Inflammatory macrophage treated with lipopolysaccharide for 1 hour (primary cell): ENCODE measurements around the gene CR2.

ENCODE experiments used
- DNase-seq, 2 donors: peaks; one replicate each; pipeline ENCODE4 v3.0.0-alpha.2; 2020 to 2022

CR2 gene

DNA sequence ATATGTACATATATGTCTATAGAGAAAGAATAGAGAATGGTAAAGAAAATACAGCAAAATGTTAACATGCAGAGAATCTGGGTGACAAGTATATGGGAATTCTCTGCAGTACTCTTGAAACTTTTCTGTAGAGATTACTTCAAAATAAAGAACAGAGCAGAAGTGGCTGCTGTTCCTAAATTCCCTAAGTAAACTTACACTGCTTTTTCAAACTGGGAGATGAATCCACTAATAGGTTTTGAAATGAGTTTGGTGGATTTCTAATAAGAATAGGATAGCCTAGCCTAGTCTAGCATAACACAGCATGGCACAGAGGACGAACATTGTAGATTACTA, 450 bp upstream of the CR2 start:
- DNase-seq = no peak

DNA sequence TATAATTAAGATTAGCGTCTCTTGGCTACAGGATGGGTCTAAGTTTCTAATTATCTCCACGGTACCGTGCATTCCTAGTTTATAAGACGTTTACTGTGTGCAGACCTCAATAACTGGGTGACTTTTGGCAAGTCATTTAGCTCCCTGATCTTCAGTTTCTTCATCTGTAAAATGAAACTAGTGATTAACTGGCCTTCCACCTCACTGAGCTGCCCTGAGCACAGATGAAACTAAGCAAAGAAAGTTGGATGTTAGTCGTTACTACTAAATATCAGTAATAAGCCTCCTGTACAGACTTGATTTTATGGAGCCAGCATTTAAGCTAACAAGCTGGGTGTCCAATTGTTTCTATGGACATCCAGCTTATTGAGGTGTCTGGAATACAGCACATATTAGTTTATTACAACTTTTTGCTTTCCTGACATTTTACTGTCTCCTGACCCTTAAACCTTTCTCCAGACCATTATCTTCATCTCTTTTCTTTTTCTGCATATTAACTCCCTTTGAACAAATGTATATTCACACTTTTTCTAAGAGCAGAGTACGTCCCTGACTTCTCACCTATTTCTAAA, 1.1 kb downstream of the CR2 start:
- DNase-seq = no peak

DNA sequence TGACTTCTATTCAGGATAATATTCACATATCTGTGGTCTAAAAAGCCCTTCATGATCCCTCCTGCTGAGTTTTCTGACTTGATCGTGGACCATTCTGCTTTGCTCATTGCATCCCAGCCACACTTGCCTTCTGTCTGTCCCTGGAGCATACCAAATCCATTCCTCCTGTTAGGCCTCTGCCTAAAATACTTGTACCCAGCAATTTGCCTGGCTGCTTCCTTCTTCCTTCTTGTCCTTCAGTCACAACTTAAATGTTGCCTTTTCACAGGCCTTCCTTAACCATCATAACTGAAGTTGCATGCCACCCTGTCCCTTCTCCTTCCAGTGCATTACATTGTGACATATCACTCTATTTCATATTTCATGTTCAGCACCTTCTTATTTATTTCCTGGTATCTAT, 4.3 kb downstream of the CR2 start:
- no peak for DNase-seq

DNA sequence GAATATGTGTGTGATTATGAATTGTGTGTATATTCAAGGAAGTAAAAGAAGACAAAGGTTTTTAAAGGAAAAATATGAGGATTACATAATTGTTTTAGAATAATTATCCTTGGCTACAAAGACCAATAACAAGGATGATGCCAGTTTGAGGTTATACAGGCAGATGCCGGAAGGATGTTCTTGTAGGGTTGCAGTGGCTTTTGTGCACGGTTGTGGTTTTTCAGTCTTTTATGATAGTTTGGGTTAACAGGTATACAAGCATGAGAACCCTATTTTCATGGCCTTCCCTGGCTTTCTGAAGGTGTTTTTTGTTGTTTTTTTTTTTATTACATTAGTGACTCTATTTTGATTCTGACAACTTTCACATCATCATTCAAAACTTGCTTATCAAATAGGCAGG, 4.9 kb downstream of the CR2 start:
- DNase-seq = no peak

DNA sequence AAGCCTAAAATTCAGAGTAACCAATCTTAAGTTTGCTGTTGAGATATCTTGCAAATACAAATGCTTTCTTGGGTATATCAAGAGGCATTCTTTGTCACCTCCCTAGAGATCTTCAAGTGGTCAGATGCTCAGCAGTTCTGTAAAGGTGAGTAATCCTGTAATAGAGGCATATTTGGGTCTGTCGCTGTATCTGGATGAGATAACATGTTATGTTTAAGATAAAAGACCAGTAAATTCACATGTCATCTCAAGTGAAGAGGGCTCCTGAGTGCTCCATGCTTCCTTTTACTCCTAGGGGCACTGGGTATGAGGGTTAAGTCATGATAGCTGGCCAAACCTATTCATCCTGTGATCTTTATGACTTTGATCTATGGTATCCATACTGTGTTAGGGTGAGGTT, 7.5 kb downstream of the CR2 start:
- no peak for DNase-seq

DNA sequence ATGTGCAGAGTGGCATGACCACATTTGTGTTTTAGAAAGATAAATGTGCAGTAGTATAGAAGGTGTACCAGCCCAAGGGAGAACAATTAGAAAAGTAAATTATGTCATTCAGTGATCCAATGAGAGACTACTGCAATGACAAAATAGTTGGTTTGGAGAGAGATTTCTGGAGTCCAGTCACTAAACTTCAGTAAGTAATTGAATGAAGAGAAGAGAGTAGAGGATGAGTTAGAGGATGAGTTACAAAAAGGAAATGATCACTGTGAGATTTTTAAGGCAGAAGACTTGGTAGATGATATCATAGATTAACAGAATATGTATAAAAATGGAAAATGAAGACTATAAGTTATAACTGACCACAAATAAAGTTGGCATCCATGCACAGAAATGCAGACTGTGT, 8.4 kb downstream of the CR2 start:
- DNase-seq = no peak

DNA sequence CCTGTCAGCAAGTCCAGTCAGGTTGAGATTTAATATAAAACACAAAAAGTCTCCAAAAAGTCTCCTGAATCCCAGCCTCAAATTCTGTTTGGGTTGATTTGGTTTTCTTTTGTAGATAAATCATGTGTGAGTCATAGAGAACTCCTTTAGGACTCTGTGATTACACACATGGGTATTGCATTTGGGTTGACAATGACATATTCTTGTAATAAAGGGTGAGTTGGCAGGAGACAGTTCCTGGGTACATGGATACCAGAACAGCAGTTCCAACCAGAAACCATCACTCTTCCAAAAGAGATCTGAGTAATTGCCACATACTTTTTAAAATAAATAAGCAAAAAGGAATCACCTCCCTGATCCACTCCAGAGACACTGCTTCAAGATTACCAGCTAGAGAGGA, 8.9 kb downstream of the CR2 start:
- DNase-seq = no peak

DNA sequence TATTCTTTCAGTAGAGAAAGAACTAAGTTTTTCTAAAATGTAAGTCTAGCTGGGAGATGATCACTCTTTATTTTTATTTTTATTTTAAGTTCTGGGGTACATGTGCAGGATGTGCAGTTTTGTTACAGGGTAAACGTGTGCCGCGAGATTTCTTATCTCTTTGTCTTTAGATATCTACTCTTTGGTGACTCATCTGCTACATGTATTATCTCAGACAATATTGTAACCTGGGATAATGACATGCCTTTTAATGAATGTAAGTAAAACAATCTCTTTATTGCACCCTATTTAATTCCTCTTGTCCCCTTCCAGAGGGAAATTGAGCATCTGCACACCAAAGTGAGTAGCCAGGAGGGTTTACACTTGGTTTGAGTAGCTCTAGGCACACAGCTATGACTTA, 9.4 kb downstream of the CR2 start:
- no peak for DNase-seq

DNA sequence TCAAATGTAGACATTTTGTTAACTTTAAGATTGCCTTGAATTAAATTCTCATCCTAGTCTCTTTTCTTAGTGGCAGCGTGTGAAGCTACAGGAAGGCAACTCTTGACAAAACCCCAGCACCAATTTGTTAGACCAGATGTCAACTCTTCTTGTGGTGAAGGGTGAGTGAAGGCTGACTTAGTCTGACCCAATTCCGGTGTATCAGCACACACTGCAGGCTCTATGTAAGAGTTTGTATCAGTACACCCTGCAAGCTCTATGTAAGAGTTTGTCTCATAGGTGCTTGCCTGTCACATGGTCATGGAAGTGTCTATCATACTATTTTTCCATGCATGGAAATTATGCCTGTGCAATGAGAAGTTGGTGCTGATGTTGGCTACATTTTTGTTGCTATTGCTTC, 16.8 kb downstream of the CR2 start:
- DNase-seq = no peak

DNA sequence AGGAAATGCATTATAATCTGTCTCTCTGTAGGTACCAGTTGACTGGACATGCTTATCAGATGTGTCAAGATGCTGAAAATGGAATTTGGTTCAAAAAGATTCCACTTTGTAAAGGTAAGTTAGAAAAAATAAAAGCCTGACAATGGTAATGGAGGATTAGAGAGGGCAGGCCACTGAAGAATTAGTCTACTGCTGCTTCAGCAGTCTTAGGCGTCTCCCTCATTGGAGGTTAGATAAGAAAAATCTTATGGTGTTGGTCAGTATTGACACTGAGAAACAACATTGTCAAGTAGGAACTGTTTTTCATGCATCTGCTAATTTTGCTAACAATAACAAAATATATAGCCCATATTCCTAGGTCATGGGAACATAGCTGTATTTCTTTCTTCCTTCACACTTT, 20.1 kb downstream of the CR2 start:
- no peak for DNase-seq

DNA sequence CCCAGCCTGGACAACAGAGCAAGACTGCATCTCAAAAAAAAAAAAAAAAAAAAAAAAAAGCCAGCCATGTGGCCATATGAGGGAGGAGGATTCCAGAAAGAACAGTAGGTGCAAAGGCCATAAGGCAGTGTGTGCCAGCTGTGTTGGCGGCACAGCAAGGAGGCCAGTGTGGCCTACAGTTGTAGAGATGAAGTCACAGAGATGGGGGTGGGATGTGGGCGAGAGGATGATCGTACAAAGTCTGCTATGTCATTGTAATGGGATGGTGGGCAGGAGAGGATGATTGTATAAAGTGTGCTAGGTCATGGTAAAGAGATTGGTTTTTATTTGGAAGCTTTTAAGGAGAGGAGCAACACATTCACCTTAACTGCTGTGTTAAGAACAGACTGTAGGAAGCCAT, 32.1 kb downstream of the CR2 start:
- DNase-seq = peak; percentile 20 to 59

DNA sequence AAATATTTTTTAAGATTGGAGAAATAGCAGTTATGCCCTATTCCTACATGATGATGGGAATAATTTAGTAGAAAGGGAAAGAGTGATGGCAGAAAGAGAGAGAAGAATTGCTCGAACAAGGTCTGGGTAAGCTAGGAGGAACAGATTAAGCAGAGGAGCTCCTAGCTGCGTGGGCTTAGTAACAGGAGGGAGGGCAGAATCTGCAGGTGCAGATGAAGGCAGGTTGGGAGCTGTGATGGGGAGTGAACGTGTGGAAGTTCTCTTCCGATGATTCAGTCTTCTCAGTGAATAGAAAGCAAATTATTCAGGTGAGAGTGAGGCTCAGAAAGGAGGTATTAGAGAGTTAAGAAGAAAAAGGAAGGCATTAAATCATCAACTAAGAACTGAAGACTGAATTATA, 33.5 kb downstream of the CR2 start:
- DNase-seq = no peak

DNA sequence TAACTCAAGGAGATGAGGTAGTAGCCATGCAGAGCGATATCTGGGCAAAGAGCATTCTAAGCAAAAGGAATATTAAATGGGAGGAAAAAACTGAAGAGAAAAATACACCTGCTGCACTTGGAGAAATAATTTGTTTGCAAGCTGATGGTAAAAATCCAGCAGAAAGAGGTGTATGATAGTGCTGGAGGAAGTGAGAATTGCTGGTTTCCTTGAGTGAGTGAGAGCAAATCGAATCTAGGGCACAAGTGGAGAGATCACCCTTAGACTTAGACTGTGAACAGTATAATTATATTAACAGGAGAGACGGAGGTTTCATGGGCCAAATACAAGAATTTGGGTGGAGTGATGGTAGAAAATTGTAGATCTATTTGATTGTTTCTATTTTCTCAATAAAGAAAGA, 39.1 kb downstream of the CR2 start:
- no peak for DNase-seq

DNA sequence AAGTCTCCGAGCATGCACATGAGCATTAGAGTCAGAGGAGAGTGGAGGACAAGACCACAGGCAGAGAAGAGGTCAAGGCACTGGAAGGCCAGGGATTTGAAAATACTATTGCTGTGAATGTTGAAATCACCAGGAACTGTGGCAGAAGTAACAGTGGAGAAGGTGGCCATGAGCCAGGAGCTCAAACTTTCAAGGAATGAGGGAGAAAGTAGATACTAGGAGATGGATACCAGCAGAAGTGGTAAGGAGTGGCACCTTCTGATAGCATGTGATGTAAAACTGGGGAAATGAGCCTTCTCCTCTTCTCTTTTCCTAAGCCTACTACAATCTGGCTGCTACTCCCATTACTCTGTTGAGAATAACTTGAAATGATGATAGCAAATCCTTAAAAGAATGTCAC, 40.0 kb downstream of the CR2 start:
- DNase-seq = no peak

DNA sequence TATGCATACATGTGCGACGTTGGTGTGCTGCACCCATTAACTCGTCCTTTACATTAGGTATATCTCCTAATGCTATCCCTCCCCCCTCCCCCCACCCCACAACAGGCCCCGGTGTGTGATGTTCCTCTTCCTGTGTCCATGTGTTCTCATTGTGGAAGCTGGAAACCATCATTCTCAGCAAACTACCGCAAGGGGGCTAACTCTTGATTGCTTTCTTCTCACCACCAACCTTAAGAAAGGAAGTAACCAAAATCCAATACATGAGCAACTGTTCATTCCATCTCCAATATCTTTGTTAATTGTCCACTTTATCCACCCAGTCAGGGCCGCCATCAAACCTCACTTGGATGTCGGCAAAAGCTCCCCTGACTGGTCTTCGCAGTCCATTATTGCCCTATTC, 41.2 kb downstream of the CR2 start:
- DNase-seq = peak; percentile 15 to 20

DNA sequence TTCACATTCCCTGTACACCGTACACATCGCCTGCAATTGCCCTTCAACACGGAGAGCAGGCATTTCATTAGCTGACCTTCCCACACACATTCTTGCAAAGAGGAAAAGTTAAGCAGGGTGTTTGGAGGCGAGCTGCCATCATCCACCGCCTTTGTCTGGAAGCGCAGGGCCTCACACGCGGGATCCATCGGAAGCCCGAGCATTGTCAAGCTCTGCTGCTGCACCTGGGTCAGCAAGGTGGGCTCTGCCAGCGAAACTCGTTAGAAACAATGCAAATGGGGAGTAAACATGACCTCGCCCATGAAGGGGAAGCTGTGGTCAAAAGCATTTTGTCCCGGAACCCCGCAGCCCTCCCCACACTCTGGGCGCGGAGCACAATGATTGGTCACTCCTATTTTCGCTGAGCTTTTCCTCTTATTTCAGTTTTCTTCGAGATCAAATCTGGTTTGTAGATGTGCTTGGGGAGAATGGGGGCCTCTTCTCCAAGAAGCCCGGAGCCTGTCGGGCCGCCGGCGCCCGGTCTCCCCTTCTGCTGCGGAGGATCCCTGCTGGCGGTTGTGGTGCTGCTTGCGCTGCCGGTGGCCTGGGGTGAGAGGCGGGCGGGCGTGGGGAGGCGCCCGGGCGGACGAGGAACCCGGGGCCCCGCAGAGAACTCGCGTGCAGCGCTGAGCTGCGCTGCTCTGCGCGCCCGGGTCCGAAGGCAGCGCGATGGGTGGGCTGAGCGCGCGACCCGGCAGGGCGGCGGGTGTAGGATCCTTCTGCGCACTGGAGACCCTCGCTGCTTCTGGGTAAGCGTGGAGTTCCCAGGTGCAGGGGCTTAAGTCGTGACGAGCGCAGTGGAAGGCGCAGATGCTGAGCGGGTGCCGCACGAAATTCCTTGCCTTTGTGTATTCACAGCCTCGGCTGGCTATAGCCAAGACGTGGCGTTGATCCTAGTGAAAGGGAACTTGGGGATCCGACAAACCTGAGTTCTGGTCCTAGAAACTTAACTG, 42.0 kb downstream of the CR2 start, which contains the start of gene CR1:
Gene CR1, plus strand, starts transcription at position 357 of the 992 bp plus-strand sequence. Its CDS starts 111 bp downstream, at position 468.
- DNase-seq = peak; percentile 61 to 80

DNA sequence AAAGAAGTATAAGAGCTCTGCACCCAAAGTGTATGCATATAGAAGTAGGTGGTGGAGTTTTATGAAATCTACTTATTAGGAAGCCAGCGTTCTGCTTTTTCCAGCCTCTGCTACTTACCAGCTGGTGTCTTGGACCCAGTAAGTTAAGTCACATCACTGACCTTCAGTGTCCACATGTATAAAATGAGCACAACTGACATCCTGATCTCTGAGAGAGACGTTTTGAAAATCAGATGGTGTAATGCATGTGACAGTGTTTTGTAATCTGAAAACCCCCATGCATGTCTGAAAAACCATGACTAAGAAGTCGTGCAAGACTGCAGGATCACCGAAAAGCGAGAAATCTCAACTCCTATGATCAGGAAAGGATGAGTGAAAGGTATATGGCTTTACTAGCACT, 43.8 kb downstream of the CR2 start:
- peak; percentile 92 to 95 for DNase-seq

DNA sequence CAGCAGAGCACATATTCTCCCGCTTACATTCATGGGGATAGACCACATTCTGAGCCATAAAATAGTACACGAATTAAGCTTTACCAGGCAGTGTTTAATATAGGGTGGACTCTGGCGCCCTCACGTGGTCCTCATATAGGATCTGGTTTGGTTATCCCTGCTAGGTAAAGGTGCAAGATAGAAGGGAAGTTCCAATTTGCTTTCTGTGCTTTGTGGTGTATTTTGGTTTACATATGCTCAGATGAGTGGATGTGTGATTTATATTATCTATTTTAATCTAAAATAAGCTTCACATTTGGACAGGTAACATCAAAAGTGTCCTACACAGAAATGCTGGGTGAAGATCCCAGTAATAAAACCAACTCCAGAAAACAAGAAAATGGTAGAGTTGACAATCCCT, 45.4 kb downstream of the CR2 start:
- peak; percentile 50 to 88 for DNase-seq

DNA sequence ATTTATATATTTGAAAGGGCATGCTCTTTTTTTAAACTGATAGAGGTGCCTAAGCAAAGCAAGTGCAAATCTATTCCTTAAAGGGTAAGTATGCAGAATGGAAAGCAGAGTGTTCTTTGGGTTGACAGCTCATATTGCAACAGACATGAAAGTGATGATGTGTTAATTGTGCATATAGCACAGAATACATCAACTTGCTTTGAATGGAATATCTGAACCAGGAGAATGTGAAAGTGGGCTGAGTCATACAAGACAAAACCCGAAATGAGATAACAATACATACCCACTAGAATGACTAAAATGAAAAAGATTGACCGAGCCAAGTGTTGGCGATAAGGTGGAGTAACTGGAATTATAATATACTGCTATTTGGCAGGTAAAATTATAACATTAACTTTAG, 46.2 kb downstream of the CR2 start:
- no peak for DNase-seq

DNA sequence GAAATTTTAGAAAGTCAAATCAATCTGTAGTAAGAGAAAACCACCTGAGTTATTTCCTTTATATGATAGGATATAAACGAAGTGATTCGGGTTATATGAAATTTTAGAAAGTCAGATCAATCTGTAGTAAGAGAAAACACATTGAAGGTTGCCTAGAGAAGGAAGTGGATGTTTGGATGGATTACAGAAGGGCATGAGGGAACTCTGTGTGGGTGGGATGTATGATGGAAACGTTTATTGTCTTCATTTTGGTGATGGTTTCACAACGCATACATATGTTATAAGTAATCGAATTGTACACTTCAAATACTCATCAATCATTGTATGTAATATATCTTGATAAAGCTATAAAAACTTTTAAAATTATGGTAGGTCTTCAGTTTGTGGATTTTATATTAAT, 46.9 kb downstream of the CR2 start:
- DNase-seq = peak; percentile 38 to 58

DNA sequence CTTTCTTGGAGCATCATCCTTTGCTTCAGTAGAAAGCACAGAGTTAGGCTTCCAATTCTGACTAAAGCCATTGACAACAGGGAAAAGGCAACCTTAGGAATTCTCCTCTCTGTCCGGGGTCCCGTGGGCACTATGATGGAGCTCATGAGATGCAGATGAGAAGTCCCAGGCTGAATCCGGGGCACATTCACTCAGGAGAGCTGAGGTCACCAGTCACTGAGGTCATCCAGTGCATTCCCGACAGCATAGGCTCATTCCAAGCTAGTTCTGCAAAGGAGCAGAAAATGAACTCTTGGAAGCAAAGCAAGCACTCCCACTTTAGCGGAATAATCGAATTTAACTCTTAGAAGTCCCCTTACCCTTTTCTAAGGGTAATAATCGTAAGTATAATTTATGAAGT, 48.6 kb downstream of the CR2 start:
- no peak for DNase-seq

DNA sequence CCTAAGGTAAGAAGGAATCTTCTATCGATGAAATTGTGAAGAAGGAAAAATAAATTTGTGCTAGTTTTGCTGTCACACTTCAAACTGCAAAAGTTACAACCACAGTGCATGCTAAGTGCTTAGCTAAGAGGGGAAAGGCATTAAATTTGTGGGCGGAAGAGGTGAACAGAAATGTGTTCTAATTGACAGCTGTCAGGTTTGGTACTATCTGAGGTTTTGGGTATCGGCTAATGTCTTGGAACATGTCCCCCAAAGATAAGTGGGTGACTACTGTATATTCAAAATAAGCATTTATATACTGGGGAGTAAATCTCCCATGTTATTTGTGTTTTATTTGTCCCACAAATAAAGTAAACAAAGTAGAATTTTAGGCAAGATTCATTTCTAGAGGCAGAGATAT, 49.8 kb downstream of the CR2 start:
- DNase-seq = no peak

DNA sequence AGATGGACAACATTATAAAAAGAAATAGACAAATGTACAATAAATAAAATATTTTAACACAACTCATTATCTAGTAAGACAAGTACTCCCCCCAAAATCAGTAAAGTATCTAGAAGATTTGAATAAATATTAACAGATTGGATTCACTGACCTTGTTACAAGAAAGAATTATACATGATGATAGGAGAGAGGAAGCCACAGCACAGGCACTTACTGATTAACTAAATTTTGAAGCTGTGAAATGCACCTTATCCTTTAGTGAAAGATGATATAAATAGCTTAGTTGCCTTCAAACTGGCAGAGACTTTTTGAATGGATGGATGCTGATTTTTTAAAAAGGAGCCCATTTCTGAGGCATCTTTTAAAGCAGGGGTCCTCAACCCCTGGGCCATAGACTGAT, 50.3 kb downstream of the CR2 start:
- DNase-seq = no peak

DNA sequence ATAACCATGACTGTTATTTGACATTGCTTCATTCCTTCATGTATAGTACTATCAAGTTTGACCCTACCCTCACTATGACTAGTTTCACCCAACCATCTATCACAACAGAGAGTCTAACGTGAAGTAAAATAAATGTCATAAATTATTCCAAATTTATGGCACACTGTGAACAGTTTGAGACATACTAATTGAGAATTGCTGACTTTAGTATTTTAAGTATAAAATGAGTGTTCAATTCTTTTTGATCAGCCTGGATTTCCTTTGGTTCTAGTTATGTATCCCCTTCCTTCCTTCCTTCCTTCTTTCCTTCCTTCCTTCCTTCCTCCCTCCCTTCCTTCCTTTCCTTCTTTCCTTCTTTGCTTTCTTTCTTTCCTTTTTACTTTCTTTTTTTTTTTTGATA, 56.3 kb downstream of the CR2 start:
- DNase-seq = no peak

DNA sequence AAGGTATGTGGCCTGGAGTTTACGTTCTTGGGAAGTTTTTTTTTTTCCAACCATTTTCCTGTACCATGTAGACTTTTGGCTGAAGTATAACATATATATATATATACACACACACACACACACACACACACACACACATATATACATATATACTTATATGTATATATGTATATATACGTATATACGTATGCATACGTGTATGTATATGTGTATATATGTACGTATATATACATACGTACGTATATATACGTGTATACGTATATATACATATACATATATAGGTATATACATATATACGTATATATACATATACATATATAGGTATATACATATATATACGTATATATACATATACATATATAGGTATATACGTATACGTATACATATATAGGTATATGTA, 60.8 kb downstream of the CR2 start:
- no peak for DNase-seq
